ENCODE results near the gene ITGB6.

ITGB6 gene

GRCh38 chr2:160225722-160226121 lies 25.6 kb upstream of the ITGB6 start (continued):
- TF ChIP-seq ZNF565 (CRISPR knock-in tag; conservative IDR thresholded peaks at IDR 0.05; ENCODE audit: low read depth) = no peak
- peak; percentile 58 for TF ChIP-seq ISL1 (CRISPR knock-in tag; IDR thresholded peaks at IDR 0.05)
- TF ChIP-seq ZC3H10 (CRISPR knock-in tag; IDR thresholded peaks at IDR 0.05) = no peak
- 0 out of 2 replicates have a peak, but pooled peaks have one; percentile 29 for TF ChIP-seq CSRNP3 (CRISPR knock-in tag; IDR thresholded peaks at IDR 0.05)
- no peak; the same call in 1 of the 2 replicates for TF ChIP-seq ZNF8 (CRISPR knock-in tag; IDR thresholded peaks at IDR 0.05)
- TF ChIP-seq SNAI2 (CRISPR knock-in tag; IDR thresholded peaks at IDR 0.05) = no peak
- TF ChIP-seq ESRRG (CRISPR knock-in tag; IDR thresholded peaks at IDR 0.05) = no peak

- TF ChIP-seq TCF4 (CRISPR knock-in tag; IDR thresholded peaks at IDR 0.05; ENCODE audit: borderline replicate concordance) (peak; percentile 51; the same call in 1 of the 2 replicates), GLIS3 (CRISPR knock-in tag; IDR thresholded peaks at IDR 0.05) (no peak), CREB5 (CRISPR knock-in tag; IDR thresholded peaks at IDR 0.05; ENCODE audit: low read depth) (no peak), ESRRG (CRISPR knock-in tag; IDR thresholded peaks at IDR 0.05) (no peak), PATZ1 (CRISPR knock-in tag; IDR thresholded peaks at IDR 0.05; ENCODE audit: borderline replicate concordance) (no peak)
- peak; percentile 25 for ATAC-seq
Observed at GRCh38 chr2:160224507-160224906, 24.4 kb upstream of the ITGB6 start.

GRCh38 chr2:160224060-160224459 lies 24.0 kb upstream of the ITGB6 start:
- TF ChIP-seq RARB (CRISPR knock-in tag; IDR thresholded peaks at IDR 0.05) (no peak), ARNTL (CRISPR knock-in tag; IDR thresholded peaks at IDR 0.05; ENCODE audit: borderline replicate concordance, low read depth) (no peak), OSR1 (CRISPR knock-in tag; IDR thresholded peaks at IDR 0.05) (no peak), CSDC2 (CRISPR knock-in tag; IDR thresholded peaks at IDR 0.05) (0 out of 2 replicates have a peak, but pooled peaks have one; percentile 72), ISL1 (CRISPR knock-in tag; IDR thresholded peaks at IDR 0.05) (peak; percentile 26; the same call in 1 of the 2 replicates)
- peak; percentile 72 for ATAC-seq

- TF ChIP-seq ZNF8 (CRISPR knock-in tag; IDR thresholded peaks at IDR 0.05) (no peak), CSRNP3 (CRISPR knock-in tag; IDR thresholded peaks at IDR 0.05) (no peak), RARB (CRISPR knock-in tag; IDR thresholded peaks at IDR 0.05) (no peak), BACH2 (CRISPR knock-in tag; IDR thresholded peaks at IDR 0.05; ENCODE audit: borderline replicate concordance) (no peak), ZFP3 (CRISPR knock-in tag; IDR thresholded peaks at IDR 0.05) (no peak), SNAI2 (CRISPR knock-in tag; IDR thresholded peaks at IDR 0.05) (no peak), ESRRG (CRISPR knock-in tag; IDR thresholded peaks at IDR 0.05) (no peak), PPARA (CRISPR knock-in tag; IDR thresholded peaks at IDR 0.05; ENCODE audit: borderline replicate concordance) (no peak), ARNTL (CRISPR knock-in tag; IDR thresholded peaks at IDR 0.05; ENCODE audit: borderline replicate concordance, low read depth) (no peak), PATZ1 (CRISPR knock-in tag; IDR thresholded peaks at IDR 0.05; ENCODE audit: borderline replicate concordance) (no peak), TCF4 (CRISPR knock-in tag; IDR thresholded peaks at IDR 0.05; ENCODE audit: borderline replicate concordance) (no peak), ZNF70 (CRISPR knock-in tag; IDR thresholded peaks at IDR 0.05) (no peak), ISL1 (CRISPR knock-in tag; IDR thresholded peaks at IDR 0.05) (no peak), ZFP30 (CRISPR knock-in tag; IDR thresholded peaks at IDR 0.05) (no peak), ZNF565 (CRISPR knock-in tag; conservative IDR thresholded peaks at IDR 0.05; ENCODE audit: low read depth) (no peak), TOX (CRISPR knock-in tag; IDR thresholded peaks at IDR 0.05; ENCODE audit: borderline replicate concordance) (no peak), GLIS3 (CRISPR knock-in tag; IDR thresholded peaks at IDR 0.05) (no peak), POU6F1 (CRISPR knock-in tag; IDR thresholded peaks at IDR 0.05; ENCODE audit: borderline replicate concordance, low read depth) (no peak), ZC3H10 (CRISPR knock-in tag; IDR thresholded peaks at IDR 0.05) (no peak), OSR1 (CRISPR knock-in tag; IDR thresholded peaks at IDR 0.05) (no peak)
- no peak for ATAC-seq
Observed at GRCh38 chr2:160223560-160223959, 23.5 kb upstream of the ITGB6 start.
